Ectodermal cell (in vitro differentiated cells): ENCODE data around the gene GTF3C6.
"Not testable (repeated sequence)": the region's sequence is repeated elsewhere in the genome, so short reads cannot be mapped to it uniquely, and the experiment has no call there.

ENCODE experiments used
- H3K27ac ChIP-seq: 2 replicates; pipeline ENCODE4 v1.7.0; 2013; ENCODE audit warnings: mild to moderate bottlenecking, low read depth, low read length; ENCODE audit not compliant: insufficient read depth, poor library complexity, severe bottlenecking
- H3K27me3 ChIP-seq: 2 replicates; pipeline ENCODE4 v1.7.0; 2013; ENCODE audit warnings: mild to moderate bottlenecking, low read length; ENCODE audit not compliant: insufficient read depth, control insufficient read depth, poor library complexity, severe bottlenecking
- H3K36me3 ChIP-seq: one replicate; pipeline ENCODE4 v1.7.0; 2013; ENCODE audit warnings: low read length; ENCODE audit not compliant: control insufficient read depth, insufficient read depth
- H3K4me1 ChIP-seq: one replicate; pipeline ENCODE4 v1.7.0; 2013; ENCODE audit warnings: low read length; ENCODE audit not compliant: control insufficient read depth, insufficient read depth
- H3K4me3 ChIP-seq: 2 replicates; pipeline ENCODE4 v1.7.0; 2013; ENCODE audit warnings: low read depth, low read length, control low read depth; ENCODE audit not compliant: insufficient read depth
- H3K9me3 ChIP-seq: 2 replicates; pipeline ENCODE4 v1.7.0; 2013; ENCODE audit warnings: mild to moderate bottlenecking, low read length, moderate library complexity; ENCODE audit not compliant: control insufficient read depth
- WGBS, 2 experiments: methylation state at CpG; one replicate each; pipeline ENCODE4 v1.1.7; 2013; ENCODE audit warnings: missing lambda C conversion rate in 2 of 2; 5-methylcytosine and 5-hydroxymethylcytosine counted together

The GTF3C6 gene

GRCh38 chr6:111012143-111012452 lies 53.6 kb downstream of the GTF3C6 start:
- Histone ChIP-seq H3K36me3 (peaks cover 24% of the 10 kb centered on the region), H3K9me3 (no peaks in the 10 kb centered on the region), H3K27me3 (no peaks in the 10 kb centered on the region), H3K4me1 (no peaks in the 10 kb centered on the region), H3K4me3 (no peak overlapping the region), H3K27ac (no peak overlapping the region)
- WGBS, 2 experiments = 78 to 89% methylated on average over 2 of the region's 2 CpGs

- WGBS, 2 experiments = 80 to 89% methylated on average over 4 of the region's 4 CpGs
- H3K27ac ChIP-seq, H3K4me1 ChIP-seq, H3K9me3 ChIP-seq, H3K4me3 ChIP-seq, H3K27me3 ChIP-seq: not testable (repeated sequence)
- peaks cover 24% of the 10 kb centered on the region for H3K36me3 ChIP-seq
Measured at GRCh38 chr6:111012520-111012919, 54.0 kb downstream of the GTF3C6 start.

GRCh38 chr6:111013144-111013915 lies 54.8 kb downstream of the GTF3C6 start:
- Histone ChIP-seq H3K27ac (no peak overlapping the region), H3K4me3 (no peak overlapping the region), H3K36me3 (peaks cover 27% of the 10 kb centered on the region), H3K9me3 (no peaks in the 10 kb centered on the region), H3K4me1 (no peaks in the 10 kb centered on the region), H3K27me3 (no peaks in the 10 kb centered on the region)
- 85 to 95% methylated on average over 2 to 4 of the region's 4 CpGs for WGBS, 2 experiments

- Histone ChIP-seq H3K9me3 (no peaks in the 10 kb centered on the region), H3K4me1 (no peaks in the 10 kb centered on the region), H3K27ac (no peak overlapping the region), H3K27me3 (no peaks in the 10 kb centered on the region), H3K36me3 (peaks cover 23% of the 10 kb centered on the region), H3K4me3 (no peak overlapping the region)
- WGBS, 2 experiments = 93% methylated on average over 3 of the region's 3 CpGs
Measured at GRCh38 chr6:111015389-111016124, 57.1 kb downstream of the GTF3C6 start.

- H3K36me3 ChIP-seq = peaks cover 23% of the 10 kb centered on the region
- not testable (repeated sequence) for H3K27ac ChIP-seq, H3K4me3 ChIP-seq, H3K4me1 ChIP-seq, H3K27me3 ChIP-seq, H3K9me3 ChIP-seq
- 89% methylated on average over 32 of the region's 37 CpGs for WGBS, 2 experiments
Measured at GRCh38 chr6:111017241-111017640, 58.7 kb downstream of the GTF3C6 start.
